BE2C (cell line): ENCODE data around the gene PEX16.

Source experiments
- DNase-seq: peaks from one replicate; pipeline ENCODE4 v3.0.0-alpha.2; 2020
- H3K27me3 ChIP-seq: fragments of 250-450 bp; sonication (Bioruptor Pico); 2 replicates; pipeline ENCODE4 v1.5.1; 2020; ENCODE audit warnings: mild to moderate bottlenecking
- H3K36me3 ChIP-seq: fragments of 250-450 bp; sonication (Bioruptor Pico); 2 replicates; pipeline ENCODE4 v1.5.1; 2020; ENCODE audit warnings: mild to moderate bottlenecking
- H3K4me1 ChIP-seq: fragments of 250-450 bp; sonication (Bioruptor Pico); 2 replicates; pipeline ENCODE4 v1.5.1; 2020
- H3K4me3 ChIP-seq: 2 replicates; pipeline ENCODE4 v1.5.1; 2011; ENCODE audit warnings: low read depth, low read length
- H3K9me3 ChIP-seq: fragments of 250-450 bp; sonication (Bioruptor Pico); 2 replicates; pipeline ENCODE4 v1.5.1; 2020
- TF ChIP-seq, protein P1 (sequence below): IDR thresholded peaks from 2 replicates; pipeline ENCODE4 v1.5.1; 2012; ENCODE audit warnings: mild to moderate bottlenecking, low read depth, low read length

PEX16 gene

DNA sequence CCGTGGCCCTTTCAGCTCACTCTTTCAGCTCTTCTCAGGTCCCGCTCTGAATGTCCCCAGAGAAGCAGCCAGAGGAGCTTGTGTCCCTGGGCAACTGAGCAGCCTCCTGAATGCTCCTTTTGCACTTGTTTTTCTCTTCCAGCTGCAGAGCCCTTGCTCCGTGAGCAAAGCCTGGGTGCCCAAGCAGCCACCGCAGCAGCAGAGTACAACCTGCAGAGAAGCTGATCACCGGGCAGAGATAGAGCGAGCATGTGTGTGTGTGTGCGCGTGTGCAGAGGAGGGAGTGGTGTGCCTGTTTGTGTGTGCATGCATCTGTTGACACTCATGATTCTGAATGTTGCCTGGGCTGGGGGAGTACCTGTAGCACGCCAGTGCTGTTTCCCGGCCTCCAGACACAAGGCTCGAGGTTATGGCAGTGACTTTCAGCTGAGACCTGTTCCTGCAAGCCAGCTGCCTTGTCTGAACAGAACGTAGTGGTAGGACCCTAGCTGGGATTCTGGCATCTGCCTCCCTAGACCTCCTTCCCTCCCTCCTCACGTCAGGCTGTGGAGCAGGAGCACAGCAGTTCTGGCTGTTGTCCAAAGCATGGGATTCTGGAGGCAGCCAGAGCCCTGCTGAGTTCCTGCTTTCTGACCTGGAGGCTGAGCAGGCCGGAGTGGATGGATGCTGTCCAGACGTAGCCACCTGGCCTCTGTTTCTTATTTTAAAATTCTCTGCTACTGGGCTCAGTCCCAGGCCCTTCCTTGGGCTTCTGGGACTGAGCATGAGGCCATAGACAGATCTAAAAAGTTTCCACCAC lies 36.7 kb downstream of the PEX16 start:
- peaks cover 9% of the 10 kb centered on the region; the same call in 1 of the 2 replicates for H3K36me3 ChIP-seq
- H3K9me3 ChIP-seq = no peaks in the 10 kb centered on the region
- H3K4me1 ChIP-seq = peaks cover 20% of the 10 kb centered on the region
- peak; percentile 80 for DNase-seq
- H3K27me3 ChIP-seq = no peaks in the 10 kb centered on the region
- H3K4me3 ChIP-seq = peak overlapping the region; percentile 30
- TF ChIP-seq, protein P1, sequence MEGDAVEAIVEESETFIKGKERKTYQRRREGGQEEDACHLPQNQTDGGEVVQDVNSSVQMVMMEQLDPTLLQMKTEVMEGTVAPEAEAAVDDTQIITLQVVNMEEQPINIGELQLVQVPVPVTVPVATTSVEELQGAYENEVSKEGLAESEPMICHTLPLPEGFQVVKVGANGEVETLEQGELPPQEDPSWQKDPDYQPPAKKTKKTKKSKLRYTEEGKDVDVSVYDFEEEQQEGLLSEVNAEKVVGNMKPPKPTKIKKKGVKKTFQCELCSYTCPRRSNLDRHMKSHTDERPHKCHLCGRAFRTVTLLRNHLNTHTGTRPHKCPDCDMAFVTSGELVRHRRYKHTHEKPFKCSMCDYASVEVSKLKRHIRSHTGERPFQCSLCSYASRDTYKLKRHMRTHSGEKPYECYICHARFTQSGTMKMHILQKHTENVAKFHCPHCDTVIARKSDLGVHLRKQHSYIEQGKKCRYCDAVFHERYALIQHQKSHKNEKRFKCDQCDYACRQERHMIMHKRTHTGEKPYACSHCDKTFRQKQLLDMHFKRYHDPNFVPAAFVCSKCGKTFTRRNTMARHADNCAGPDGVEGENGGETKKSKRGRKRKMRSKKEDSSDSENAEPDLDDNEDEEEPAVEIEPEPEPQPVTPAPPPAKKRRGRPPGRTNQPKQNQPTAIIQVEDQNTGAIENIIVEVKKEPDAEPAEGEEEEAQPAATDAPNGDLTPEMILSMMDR = no peak

DNA sequence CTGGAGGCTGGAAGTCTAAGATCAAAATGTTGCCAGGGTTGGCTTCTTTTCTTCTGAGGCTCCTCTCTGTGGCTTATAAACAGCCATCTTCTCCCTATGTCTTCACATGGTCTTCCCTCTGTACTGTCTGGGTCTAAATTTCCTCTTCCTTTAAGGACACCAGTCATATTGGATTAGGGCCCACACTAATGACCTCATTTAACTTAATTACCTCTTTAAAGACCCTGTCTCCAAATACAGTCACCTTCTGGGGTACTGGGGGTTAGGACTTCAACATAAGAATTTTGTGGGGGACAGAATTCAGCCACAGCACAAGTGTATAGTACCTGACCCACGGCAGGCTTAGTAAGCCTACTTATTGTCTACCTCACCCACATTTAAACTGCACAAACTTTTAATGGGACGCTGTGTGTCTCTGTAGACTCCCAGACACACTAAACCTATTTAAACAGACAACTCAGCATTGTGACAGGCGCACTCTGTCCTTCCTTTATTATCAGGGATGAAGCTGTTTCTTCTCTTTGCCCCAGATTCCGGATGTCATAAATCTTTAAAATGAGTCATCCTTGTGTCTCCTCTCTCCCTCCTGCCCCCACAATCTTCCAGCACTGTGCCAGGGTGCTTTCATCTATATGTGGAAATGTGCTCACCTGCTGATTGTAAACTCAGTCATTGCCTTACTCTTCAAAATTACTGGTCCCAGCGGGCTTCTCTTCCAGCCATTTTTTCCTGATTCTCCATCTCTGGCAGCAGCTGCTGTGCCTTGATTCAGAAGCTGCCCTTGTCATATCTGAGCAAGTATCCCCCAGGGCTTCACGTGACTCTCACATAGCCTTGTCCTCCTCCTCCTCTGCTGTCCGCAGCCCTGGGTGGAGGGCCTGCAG lies 37.6 kb downstream of the PEX16 start:
- TF ChIP-seq, protein P1 = no peak
- Histone ChIP-seq H3K36me3 (peaks cover 9% of the 10 kb centered on the region; the same call in 1 of the 2 replicates), H3K9me3 (no peaks in the 10 kb centered on the region), H3K4me1 (peaks cover 17% of the 10 kb centered on the region), H3K27me3 (no peaks in the 10 kb centered on the region), H3K4me3 (peak overlapping the region; percentile 30)
- peak; percentile 76 for DNase-seq

DNA sequence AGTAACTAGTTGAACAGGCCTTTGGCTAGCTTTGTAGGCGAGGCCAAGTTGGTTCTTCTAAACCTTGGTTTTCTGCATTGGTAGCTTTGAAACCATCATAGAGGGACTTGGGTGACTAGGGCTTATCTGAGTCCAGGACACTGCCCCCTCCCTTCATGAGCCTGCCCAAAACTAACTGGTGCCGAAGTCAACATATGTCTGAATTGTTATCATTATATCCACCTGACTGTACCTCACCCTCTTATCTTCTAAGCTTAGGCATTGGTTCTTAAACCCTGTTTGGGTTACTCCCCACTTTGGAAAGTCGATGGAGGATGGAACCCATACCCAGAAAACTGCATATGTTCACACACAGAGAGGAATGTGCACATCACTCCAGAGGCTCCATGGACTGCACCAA lies 39.8 kb downstream of the PEX16 start:
- Histone ChIP-seq H3K4me3 (no peak overlapping the region), H3K9me3 (no peaks in the 10 kb centered on the region), H3K27me3 (no peaks in the 10 kb centered on the region), H3K36me3 (peaks cover 9% of the 10 kb centered on the region; the same call in 1 of the 2 replicates), H3K4me1 (peaks cover 22% of the 10 kb centered on the region)
- TF ChIP-seq, protein P1 = no peak
- DNase-seq = no peak

DNA sequence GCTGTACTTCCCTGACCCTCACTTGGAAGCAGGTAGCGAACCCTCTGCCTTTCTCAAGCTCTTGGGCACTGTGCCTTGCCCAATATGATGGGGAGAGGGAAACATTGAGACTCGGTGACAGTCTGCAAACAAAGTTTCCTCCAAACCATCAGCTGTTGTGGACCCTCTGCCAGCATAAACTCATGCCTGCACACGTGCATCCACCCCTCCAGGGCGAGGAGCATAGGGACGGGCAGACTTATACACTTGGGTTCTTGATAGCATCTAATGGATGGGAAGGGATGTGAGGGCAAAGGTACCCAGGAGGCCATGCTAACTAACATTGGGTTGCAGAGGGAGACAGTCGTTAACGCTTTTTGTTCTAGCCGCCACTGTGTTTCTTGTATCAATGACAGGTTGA lies 40.5 kb downstream of the PEX16 start:
- Histone ChIP-seq H3K36me3 (peaks cover 6% of the 10 kb centered on the region; the same call in 1 of the 2 replicates), H3K4me1 (peaks cover 16% of the 10 kb centered on the region), H3K27me3 (no peaks in the 10 kb centered on the region), H3K9me3 (no peaks in the 10 kb centered on the region), H3K4me3 (no peak overlapping the region)
- DNase-seq = no peak
- TF ChIP-seq, protein P1 = no peak

DNA sequence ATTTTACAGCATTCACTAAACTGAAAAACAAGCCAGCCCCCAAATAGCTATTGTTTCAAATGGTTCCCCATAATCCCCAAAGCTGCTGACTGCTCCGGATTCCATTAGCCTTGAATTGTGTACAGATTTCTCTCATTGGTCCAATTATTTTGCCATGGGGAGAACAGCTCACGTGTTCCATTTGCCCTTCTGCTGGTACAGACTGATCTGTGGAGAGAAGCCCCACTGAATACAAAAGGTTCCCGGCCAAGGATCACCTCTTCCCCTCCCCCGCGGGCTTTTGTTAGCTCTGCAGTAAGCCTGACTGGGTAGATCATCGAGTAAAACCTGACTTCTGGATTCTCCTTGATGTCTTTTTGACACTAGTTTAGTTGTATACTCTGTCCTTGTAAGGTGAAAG lies 41.3 kb downstream of the PEX16 start:
- H3K4me1 ChIP-seq = peaks cover 12% of the 10 kb centered on the region
- no peak for DNase-seq
- no peak overlapping the region for H3K4me3 ChIP-seq
- H3K27me3 ChIP-seq = no peaks in the 10 kb centered on the region
- H3K36me3 ChIP-seq = peaks cover 6% of the 10 kb centered on the region
- H3K9me3 ChIP-seq = no peaks in the 10 kb centered on the region
- TF ChIP-seq, protein P1 = no peak
